ENCODE data around the gene PPP1R12A.
"Not testable (repeated sequence)": the region's sequence is repeated elsewhere in the genome, so short reads cannot be mapped to it uniquely, and the experiment has no call there.

Gene PPP1R12A

DNA sequence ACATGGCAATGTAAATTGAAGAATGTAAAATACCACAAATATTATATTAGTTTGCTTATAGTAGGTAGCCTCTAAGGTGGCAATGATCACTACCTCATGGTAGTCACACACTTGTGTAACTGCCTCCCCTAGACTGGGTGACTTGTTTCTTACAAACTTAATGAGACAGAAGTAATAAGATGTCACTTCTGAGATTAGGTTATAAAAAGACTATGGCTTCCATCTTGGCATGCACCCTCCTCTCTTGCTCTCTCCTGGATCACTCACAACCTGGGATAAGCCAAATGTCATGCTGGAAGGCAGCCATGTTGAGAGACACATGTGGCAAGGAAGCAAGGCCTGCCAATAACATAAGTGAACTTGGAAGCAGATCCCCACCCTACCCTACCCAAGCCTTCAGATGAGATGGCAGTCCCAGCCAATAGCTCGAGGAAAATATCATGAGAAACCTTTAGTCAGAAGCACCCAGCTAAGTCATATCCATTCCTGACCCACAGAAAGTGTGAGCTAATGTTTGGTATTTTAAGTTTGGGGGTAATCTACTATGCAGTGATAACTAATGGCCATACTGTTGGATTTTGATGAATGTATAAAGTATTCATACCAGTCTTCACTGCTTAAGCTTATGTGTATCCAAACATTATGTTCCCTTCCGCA lies 43.3 kb downstream of the PPP1R12A start:
- no peak for DNase-seq (ENCODE audit: low read depth in 2 of 2)

DNA sequence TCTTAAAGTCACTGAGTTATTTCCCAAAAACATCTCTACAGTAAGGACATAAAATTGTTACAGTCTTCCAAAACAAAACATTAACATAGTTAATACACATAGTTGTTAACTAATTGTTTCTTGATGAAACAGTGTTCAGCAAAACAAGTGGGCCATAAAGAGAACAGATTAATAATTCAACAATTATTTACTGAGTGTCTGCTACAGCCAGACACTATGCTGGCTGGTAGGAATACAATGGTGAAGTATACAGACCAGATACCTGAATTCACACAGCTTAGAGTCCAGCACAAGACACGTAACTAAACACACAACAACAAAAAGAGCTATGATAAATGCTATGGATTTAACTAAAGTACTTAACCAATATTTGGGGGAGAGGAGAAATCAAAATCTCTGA lies 47.0 kb downstream of the PPP1R12A start:
- no peak for DNase-seq (ENCODE audit: low read depth in 2 of 2)

DNA sequence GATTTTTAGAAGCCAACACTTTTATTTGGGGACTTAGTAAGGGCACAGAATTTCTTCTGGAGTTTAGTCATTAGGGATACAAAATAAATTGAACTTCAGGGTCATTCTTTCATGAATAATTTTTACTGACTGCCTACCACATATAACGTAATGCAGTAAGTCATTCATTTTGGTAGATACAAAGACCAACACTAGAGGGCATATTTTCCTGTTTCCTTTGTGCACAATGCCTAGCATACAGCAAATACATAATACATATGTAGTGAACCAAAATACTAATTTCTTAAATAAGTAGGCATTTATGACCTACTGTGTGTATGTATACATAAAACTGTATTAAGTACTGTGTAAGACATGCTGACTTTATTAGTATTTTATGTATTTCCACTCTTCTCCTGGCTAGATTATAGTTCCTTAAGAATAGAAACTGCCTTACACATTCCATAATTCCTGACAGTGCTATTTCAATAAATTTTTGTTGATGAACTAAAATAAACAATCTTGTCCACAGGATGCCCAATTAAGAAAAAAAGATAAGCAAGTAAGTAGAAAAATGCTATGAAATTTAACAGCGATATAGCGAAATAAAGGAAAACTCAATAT lies 47.9 kb downstream of the PPP1R12A start:
- DNase-seq (ENCODE audit: low read depth in 2 of 2) = no peak

DNA sequence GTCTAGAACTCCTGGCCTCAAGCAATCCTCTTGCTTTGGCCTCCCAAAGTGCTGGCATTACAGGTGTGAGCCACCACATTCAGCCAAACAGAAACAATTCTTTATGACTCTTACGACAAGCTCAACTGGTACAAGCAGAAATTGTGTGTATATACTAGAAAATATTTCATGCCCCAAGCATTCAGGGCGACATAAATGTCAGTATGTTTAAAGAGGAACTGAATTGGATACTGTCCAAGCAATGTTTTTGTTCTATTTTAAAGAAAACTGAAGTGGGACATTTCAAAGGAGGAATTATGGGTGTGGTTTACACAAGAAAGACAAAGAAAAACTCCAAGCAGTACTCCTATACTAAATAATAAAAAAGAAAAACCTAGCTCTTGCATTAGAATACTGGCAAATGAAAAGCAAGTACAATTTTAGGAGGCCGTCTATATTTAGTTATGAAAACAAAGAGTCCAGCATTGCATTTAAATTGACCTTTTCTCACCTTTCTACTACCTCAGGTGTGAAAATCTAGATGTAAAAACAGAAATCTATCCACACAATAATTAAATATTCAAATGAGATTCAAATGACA lies 48.9 kb downstream of the PPP1R12A start:
- DNase-seq (ENCODE audit: low read depth in 2 of 2) = no peak

DNA sequence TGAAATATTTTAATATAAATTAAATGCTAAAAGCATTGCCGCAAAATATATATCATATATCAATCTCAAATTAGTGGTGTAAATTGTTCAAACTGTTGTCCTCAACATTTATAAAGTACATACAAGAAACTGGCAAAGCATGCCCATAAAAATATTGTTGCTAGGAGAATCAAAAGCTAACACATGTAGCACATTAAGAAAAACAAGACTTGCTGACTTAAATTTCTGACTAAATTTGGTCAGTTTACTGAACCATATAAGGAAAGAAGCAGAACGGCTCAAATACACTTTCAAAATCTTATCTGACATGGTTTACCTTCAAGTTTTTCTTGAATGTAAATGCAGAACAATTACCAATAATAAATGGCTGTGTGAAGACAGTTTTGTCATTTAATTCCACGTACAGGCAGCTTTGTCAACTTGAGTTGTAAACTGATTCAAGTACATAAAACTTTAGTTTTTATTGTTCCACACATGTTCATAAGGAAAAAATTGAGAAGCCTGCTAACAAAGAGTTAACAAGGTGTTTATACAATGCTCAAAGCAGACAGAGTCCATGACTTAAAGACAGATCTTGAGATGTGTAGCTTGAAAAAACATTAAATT lies 50.4 kb downstream of the PPP1R12A start:
- no peak for DNase-seq (ENCODE audit: low read depth in 2 of 2)

DNA sequence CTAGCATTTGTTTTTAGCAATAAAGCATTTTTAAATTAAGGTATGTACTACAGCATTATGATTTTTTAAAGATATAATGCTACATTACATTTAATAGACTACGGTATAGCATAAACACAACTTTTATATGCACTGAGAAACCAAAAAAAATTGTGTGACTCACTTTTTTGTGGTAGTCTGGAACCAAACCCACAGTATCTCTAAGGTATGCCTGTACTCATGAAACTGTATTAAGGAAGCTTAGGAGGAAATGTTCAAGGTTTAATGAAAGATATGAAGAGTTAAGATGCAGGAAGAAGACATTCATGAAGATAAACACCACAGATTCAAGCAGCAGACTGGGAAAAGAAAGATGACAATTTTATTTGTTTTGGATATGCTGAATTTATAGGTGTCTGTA lies 51.7 kb downstream of the PPP1R12A start:
- DNase-seq (ENCODE audit: low read depth in 2 of 2) = no peak

DNA sequence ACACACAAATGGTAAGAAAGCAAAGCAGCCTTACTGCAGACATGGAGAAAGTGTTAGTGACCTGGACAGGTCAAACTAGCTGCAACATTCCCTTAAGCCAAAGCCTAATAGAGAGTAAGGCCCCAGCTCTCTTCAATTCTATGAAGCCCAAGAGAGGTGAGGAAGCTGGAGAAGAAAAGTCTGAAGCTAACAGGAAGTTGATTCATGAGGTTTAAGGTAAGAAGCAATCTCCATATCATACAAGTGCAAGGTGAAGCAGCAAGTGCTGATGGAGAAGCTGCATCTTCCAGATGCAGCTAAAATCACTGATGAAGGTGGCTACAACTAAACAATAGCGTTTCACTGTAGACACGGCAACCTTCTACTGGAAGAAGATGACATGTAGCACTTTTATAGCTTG lies 53.5 kb downstream of the PPP1R12A start:
- DNase-seq (ENCODE audit: low read depth in 2 of 2) = no peak

DNA sequence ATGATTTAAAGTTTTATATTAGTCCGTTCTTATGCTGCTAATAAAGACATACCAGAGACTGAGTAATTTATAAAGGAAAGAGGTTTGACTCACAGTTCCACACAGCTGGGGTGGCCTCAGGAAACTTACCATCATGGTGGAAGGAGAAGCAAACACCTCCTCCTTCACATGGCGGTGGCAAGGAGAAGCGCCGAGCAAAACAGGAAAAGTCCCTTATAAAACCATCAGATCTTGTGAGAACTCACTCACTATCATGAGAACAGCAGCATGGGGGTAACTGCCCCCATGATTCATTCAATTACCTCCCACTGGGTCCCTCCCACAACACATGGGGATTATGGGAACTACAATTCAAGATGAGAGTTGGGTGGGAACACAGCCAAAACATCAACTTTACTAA lies 56.4 kb downstream of the PPP1R12A start:
- DNase-seq (ENCODE audit: low read depth in 2 of 2) = not testable (repeated sequence)

DNA sequence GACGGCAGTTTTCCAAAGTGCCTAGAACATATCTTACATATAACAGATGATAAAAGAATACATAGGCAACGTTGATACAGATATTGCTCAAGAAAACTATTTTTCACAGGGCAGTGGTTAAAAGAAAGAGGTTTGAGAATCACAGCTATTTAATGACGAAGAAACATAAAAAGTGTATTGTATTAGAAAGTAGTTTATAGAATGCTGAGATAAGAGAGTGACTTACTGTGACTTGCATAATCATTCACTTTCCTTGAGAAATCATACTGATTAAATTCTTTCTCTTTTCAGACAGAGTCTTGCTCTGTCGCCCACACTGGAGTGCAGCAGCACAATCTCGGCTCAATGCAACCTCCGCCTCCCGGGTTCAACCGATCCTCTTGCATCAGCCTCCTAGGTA lies 57.7 kb downstream of the PPP1R12A start:
- no peak for DNase-seq (ENCODE audit: low read depth in 2 of 2)

DNA sequence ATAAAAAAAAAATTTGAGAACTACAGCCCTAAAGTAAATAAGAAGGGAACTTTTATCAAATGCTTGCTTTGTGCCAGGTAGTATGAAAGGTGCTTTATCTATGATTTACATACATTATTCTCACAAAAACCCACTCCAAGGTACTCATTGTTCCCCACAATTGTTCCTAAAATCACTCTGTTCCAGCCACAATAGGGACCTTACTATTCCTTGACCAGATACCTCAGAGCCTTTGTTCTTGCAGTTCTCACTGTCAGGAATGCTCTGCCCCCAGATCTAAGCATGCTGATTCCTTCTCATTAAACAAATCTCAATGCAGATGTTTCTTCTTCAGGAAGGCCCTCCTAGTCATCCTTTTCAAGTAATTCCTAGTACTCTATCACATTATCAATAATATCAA lies 60.2 kb downstream of the PPP1R12A start:
- no peak for DNase-seq (ENCODE audit: low read depth in 2 of 2)

DNA sequence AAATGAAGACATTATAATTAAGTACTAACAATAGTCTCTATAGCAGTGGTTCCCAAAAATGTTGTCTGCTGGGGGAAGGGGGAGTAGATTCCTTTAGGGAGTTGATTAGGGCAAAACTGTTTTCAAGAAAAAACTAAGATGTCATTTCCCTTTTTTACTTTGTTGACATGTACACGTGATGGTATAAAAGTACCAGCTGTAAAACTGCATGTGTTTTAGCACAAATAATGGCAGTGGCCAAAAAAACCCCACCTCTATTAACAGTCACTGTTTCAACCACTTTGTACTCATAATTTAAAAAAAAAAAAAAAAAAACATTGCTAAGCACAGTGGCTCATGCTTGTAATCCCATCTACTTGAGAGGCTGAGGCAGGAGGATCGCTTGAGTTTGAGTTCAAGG lies 61.7 kb downstream of the PPP1R12A start:
- no peak for DNase-seq (ENCODE audit: low read depth in 2 of 2)

DNA sequence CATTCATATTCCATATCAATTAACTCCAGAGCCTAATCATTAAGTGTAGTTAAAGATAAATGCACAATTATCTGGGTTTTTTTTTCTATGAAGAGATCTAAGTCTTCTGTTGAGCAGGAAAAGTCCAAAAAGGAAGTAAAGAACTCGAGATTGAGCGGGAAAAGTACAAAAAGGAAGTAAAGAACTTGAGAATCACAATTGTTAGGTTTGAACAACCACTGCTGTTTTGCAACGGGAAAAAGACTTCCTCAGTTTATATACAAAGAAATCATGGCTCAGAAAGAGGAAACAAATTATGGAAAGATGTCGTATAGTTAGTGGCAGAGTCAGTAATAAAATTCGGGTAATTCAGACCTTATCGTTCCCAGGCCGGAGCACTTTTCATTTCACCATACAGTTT lies 63.3 kb downstream of the PPP1R12A start:
- no peak for DNase-seq (ENCODE audit: low read depth in 2 of 2)

DNA sequence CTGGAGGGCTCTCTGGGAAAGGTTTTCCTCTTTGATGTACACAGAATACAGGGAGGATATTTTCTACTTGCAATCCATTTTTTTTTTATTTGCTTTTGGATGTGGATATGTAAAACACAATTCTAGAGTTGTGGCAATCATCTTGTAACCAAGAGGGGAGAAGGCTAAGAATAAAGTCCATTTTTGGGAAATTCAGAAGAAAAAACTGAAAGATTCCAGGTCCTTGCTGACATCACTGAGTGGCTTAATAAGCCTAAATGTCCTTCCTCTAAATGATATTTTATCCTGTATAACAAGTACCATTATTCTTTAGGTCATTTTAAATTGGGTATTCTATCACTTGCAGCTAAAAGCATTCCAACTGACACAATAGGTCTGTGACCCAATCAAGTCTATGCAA lies 64.0 kb downstream of the PPP1R12A start:
- DNase-seq (ENCODE audit: low read depth in 2 of 2) = no peak

DNA sequence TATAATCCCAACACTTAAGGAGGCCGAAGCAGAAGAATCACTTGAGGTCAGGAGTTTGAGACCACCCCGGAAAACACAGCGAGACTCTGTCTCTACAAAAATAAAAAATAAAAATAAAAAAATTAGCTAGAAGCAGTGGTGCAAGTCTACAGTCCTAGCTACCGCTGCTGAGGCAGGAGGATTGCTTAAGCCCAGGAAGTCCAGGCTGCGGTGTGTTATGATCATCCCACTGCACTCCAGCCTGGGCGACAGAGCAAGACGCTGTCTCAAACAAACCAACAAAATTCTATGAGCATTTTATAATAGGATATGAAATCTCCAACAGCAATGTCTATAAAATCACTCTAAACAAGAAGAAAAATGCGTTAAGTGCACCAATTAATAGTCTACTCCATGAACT lies 75.3 kb downstream of the PPP1R12A start:
- DNase-seq (ENCODE audit: low read depth in 2 of 2) = no peak

DNA sequence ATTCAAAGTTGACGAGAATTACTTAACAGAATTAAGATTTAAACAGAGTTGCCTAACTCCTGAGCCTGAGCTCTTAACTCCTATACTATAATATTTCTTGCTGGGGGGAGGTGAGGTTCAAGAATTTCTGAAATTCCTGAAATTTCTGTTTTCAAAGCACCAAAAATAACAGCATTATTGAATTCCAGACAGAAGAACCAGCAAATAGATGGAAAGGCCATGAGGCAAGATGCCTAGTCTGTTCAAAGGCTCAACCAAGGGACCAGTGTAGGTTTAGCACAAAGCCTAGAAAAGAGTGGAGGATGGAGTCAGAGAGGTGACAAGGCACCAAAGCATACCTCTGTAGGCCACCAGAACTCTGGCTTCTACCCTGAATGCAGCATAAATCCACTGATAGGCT lies 76.4 kb downstream of the PPP1R12A start:
- no peak for DNase-seq (ENCODE audit: low read depth in 2 of 2)

DNA sequence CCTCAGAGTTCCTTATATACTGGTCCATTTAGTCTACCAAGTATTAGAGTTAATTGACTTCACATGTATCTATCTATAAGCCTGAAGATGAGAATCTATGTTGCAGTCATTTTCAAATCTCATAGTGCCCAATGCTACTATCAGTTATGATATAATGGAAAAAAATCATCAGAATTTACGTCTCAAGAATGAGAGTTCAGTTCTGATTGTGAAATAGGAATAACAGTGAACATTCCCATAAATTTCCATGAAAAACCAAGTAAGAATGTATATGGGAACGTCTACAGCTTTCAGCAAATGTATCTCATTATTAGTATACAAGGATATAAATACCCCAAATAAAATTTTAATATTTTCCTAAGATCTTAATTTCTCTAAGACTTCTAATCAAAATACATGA lies 77.2 kb downstream of the PPP1R12A start:
- no peak for DNase-seq (ENCODE audit: low read depth in 2 of 2)

DNA sequence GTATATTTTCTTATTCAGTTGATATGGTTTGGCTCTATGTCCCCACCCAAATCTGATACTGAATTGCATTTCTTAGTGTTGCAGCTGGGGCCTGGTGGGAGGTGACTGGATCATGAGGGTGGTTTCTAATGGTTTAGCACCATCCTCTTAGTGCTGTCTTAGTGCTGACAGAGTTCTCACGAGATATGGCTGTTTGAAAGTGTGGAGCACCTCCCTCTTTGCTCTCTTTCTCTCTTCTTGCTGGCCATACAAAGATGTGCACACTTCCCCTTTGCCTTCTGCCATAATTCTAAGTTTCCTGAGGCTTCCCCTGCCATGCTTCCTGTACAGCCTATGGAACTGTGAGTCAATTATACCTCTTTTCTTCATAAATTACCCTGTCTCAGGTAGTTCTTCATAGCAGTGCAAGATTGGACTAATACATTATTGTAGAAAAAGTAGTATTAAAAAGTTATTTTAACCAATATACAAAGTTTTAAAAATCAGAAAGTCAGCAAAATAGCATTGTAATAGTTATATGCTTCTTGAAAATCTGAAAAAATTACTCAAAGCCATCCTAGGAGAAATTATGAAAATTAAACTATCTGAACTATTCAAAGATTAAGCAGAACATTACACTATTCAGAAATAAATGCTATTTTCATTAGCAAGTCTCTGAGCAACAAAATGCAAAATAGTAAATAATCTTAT lies 84.1 kb downstream of the PPP1R12A start:
- DNase-seq (ENCODE audit: low read depth in 2 of 2) = no peak

DNA sequence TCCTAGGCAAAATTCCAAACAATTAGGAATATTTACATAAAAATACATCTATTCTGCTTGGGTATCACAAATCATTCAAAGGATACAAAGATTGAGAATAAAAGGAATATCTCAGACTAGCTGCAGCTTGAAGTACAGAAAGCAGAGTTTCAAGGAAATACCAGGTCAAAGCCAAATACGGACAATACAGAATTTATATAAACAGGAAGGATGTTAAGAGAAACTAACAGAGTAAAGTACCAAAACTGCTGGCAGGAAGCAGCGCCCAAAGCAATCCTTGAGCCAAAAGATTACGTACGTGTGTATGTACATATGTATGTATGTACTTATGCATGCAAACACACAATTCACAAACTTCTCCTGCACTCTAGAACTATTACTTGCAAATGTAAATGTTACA lies 86.6 kb downstream of the PPP1R12A start:
- DNase-seq (ENCODE audit: low read depth in 2 of 2) = no peak

DNA sequence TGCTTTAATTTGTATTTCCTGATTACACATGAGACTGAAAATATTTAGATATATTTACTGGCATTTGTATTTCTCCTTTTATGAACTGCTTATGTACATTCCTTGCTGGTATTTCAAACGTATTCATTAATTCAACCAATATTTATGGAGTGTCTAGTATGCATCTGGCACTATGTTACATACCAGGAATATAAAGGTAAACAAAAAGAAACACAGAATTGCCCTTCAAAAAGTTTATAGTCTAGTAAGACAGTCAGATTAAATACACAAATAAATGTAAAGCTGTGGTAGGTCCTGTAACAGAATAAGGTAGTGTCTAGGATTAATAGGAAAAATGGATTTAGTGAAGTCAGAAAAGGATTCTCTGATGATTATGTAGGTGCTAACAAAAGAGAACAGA lies 87.5 kb downstream of the PPP1R12A start:
- DNase-seq (ENCODE audit: low read depth in 2 of 2) = no peak

DNA sequence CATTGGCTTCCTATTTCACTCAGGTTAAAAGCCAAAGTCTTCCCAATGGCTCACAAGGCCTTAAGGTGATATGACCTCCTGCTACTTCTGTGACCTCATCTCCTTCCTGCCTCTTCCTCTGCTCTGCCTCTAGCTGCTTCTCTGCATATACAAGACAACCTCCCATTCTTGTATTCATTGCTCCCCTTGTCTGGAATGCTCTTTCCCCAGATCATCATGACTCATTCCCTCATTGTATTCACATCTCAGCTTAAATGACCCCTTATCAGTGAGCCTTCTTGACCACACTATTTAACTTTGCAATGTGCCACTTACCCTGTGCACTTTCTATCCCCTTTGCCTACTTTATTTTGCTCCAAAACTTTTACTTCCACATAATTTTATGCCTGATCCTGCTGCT lies 90.2 kb downstream of the PPP1R12A start:
- no peak for DNase-seq (ENCODE audit: low read depth in 2 of 2)

DNA sequence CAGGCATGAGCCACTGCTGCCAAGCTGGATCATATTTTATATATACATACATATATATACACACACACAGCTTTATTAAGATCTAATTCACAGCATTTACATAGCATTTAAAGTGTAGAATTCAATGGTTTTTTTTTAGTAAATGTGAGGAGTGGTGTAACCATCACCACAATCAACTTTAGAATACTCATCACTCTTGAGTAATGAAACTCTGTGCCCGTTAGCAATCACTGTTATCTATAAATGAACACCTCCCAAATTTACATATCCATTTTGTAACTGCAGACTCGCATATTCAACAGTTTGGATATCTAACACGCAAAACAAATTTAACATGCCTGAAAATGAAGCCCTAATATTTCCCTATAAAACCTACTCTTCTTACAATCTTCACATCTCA lies 90.9 kb downstream of the PPP1R12A start:
- DNase-seq (ENCODE audit: low read depth in 2 of 2) = no peak

DNA sequence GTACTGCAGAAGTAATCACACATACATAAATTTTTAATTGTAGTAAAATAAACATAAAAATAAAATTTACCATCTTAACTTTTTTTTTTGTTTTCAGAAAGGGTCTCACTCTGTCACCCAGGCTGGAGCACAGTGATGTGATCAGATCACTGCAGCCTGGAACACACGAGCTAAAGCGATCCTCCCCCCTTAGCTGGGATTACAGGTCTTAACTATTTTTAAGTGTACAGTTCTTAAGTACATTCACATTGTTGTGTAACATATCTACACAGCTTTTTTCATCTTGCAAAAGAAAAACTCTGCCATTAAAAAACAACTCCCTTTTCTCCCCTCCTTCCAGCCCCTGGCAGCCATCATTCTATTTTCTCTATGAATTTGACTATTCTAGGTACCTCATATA lies 92.3 kb downstream of the PPP1R12A start:
- no peak for DNase-seq (ENCODE audit: low read depth in 2 of 2)

DNA sequence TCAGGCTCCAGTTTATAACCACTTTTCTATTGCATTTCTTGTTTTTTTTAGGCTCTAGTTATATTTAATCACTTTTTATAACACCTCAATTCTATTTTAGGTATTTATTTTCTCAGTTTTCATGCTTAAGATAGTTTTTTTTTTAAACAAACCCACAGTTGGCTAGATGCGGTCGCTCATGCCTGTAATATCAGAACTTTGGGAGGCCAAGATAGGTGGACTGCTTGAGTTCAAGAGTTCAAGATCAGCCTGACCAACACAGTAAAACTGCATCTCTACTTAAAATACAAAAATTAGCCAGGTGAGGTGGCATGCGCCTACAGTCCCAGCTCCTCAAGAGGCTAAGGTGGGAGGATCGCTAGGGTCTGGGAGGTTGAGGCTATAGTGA lies 93.0 kb downstream of the PPP1R12A start:
- no peak for DNase-seq (ENCODE audit: low read depth in 2 of 2)
